HAP-1 (cell line): Measurements from ENCODE around the gene SCARB1.

Source experiments
- DNase-seq, 2 experiments: peaks; one replicate each; pipeline ENCODE4 v3.0.0-alpha.2; 2016 to 2020; ENCODE audit warnings: low spot score in 2 of 2
- H3K27me3 ChIP-seq: fragments of 250-450 bp; sonication (Bioruptor Pico); 2 replicates; pipeline ENCODE4 v1.5.1; 2020; ENCODE audit warnings: low read depth, mild to moderate bottlenecking, moderate library complexity
- H3K36me3 ChIP-seq: fragments of 250-450 bp; sonication (Bioruptor Pico); replicated peaks from 2 replicates; pipeline ENCODE4 v1.5.1; 2020; ENCODE audit warnings: mild to moderate bottlenecking
- H3K4me1 ChIP-seq: fragments of 250-450 bp; sonication (Bioruptor Pico); 2 replicates; pipeline ENCODE4 v1.5.1; 2020; ENCODE audit warnings: mild to moderate bottlenecking
- H3K4me3 ChIP-seq: fragments of 250-450 bp; sonication (Bioruptor Pico); 2 replicates; pipeline ENCODE4 v1.5.1; 2020; ENCODE audit warnings: mild to moderate bottlenecking, moderate library complexity
- H3K9me3 ChIP-seq: fragments of 250-450 bp; sonication (Bioruptor Pico); 2 replicates; pipeline ENCODE4 v1.5.1; 2020; ENCODE audit warnings: mild to moderate bottlenecking, moderate library complexity
- in situ Hi-C: fragments of 300-500 bp; cut with MboI; formaldehyde crosslinking; loops from 3 replicates; pipeline ENCODE4 v1.14.3; 2020; ENCODE audit warnings: low sequenced_read_pairs, inconsistent platforms, mixed read lengths

Gene SCARB1

GRCh38 chr12:124862768-124863415 is 772 bp downstream of the SCARB1 start:
- in situ Hi-C loops: no loop called here
- peaks cover 39% of the 10 kb centered on the region for H3K36me3 ChIP-seq
- DNase-seq: peak; percentile 26 to 61
- no peaks in the 10 kb centered on the region for H3K27me3 ChIP-seq
- peaks cover 4% of the 10 kb centered on the region; the same call in 1 of the 2 replicates for H3K9me3 ChIP-seq
- H3K4me3 ChIP-seq: peak overlapping the region; percentile 64
- peaks cover 24% of the 10 kb centered on the region for H3K4me1 ChIP-seq

DNA sequence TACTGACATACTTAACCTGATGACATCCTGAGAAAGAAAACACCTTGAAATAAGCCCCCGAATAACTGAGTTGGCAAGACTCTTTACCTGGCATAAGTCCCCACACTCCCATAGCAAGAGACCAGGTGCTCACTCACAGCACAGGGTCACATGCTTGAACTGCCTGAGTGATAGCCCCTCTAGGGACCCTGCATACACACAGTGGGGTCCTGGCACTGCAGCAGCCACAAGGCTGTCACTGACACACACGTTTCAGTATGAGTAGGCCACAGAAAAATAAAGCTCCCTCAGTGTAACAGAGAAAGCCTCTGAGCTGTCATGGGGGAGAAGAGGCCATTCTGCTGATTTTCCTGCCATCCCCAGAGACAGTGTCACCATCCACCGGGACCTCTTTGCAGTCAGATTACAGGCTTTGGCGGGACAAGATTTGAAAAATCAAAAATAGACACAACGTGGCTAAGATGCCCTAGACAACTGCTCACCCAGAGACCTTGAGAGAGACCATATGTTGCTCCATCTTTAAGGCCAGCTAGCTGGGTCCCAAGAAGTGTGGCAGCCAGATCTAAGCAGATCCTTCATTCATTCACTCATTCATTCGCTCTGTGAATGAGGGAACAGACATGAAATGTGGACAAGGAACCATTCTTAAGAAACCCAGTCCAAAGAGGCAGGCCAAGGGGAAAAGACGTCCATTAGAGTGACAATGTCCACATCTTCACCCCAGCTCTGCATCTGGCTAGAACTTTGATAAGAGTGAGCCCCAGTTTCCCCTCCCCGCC is 1.6 kb downstream of the SCARB1 start:
- no peak for DNase-seq
- Histone ChIP-seq H3K36me3 (peaks cover 44% of the 10 kb centered on the region), H3K4me1 (peaks cover 24% of the 10 kb centered on the region), H3K27me3 (no peaks in the 10 kb centered on the region), H3K4me3 (peak overlapping the region; percentile 64), H3K9me3 (peaks cover 4% of the 10 kb centered on the region; the same call in 1 of the 2 replicates)
- in situ Hi-C loops: no loop called here

DNA sequence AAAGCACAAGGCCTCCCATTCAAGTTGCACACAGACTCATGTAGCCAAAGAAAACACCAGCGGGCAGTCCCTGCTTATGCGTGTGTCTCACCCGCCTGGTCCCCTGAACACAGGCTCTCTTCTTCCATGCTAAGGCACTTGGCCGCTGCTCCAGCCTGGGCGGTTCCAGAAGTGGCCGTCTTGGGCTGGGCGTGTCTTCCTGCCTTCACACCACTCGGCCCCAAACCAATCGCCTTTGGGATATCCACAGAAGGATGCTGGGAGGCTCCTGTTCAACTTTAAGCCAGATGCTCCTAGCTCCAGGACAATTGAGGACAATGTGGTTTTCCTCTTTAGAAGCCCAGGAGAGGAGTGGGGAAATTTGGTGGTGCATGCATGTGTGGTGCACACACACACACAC is 2.2 kb downstream of the SCARB1 start:
- DNase-seq: peak; percentile 91 to 93
- Histone ChIP-seq H3K36me3 (peaks cover 50% of the 10 kb centered on the region), H3K4me3 (peak overlapping the region; percentile 64; the same call in 1 of the 2 replicates), H3K27me3 (no peaks in the 10 kb centered on the region), H3K9me3 (peaks cover 4% of the 10 kb centered on the region; the same call in 1 of the 2 replicates), H3K4me1 (peaks cover 24% of the 10 kb centered on the region)
- in situ Hi-C loops: no loop called here

DNA sequence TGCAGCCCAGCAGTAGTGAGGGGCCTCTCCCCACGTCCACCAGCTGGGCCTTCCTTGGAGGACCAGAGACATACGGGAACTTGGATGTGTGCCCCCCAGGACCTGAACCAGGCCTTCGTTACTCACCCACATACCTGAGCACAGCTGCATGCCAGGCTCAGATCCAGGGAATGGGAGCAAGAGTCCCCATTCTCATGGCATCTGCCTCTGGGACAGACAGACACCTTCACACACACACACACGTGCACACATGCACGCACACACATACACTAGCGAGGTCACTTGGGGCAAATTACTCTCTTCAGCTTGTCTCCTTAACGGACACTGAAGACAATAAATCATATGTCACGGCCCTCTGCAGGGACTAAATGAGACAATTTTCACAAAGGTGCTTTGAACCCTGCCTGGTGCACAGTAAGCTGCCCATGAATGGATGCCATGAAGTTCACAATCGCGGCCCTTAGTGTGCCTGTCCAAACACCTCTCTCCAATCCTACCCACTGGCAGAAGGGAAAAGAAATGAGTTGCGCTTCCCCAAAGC is 5.7 kb downstream of the SCARB1 start:
- Histone ChIP-seq H3K36me3 (peaks cover 59% of the 10 kb centered on the region), H3K9me3 (no peaks in the 10 kb centered on the region), H3K27me3 (no peaks in the 10 kb centered on the region), H3K4me3 (no peak overlapping the region), H3K4me1 (peaks cover 18% of the 10 kb centered on the region)
- in situ Hi-C loops: no loop called here
- no peak for DNase-seq

GRCh38 chr12:124856842-124857178 is 6.9 kb downstream of the SCARB1 start:
- DNase-seq: no peak
- Histone ChIP-seq H3K4me1 (peaks cover 10% of the 10 kb centered on the region), H3K9me3 (no peaks in the 10 kb centered on the region), H3K36me3 (peaks cover 57% of the 10 kb centered on the region), H3K27me3 (no peaks in the 10 kb centered on the region), H3K4me3 (no peak overlapping the region)
- in situ Hi-C loops: no loop called here

- in situ Hi-C loops: no loop called here
- peaks cover 54% of the 10 kb centered on the region for H3K36me3 ChIP-seq
These were observed 7.4 kb downstream of the SCARB1 start for GRCh38 chr12:124856132-124856841.

DNA sequence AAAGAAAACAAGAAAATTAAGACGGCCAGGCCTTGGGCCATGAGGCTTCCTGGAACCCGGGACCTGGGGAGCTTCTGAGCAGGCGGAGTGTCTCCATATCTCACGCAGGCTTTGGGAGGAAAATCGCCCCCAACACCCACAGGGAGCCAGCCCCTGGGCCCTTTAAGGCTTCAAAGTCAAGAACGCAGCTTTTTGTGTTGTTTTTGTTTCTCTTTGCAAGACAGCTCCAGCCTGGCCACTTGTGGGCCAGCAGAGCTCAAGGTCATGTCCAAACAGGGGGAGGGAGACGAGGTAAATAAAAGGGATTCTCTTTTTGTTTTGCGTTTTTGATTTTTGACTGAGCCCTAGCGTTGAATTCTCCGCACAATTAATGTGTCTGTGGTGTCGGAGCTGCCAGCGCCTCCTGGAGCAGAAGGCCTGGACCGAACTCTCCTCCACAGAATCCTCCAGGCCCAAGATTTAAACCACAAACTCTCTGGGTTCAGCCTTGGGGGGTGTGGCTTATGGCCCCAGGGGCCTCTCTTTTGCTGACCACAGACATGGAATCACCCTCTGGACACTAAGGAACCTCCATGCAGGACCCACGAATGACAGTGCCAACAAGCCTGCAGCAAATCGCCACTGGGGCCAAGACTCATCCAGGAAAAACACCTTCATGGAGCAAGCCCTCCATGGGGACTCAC is 8.2 kb downstream of the SCARB1 start:
- Histone ChIP-seq H3K36me3 (peaks cover 45% of the 10 kb centered on the region), H3K4me3 (no peak overlapping the region), H3K9me3 (no peaks in the 10 kb centered on the region), H3K27me3 (no peaks in the 10 kb centered on the region), H3K4me1 (no peaks in the 10 kb centered on the region)
- no peak for DNase-seq
- in situ Hi-C loops: no loop called here

More at GRCh38 chr12:124856132-124856841, 7.4 kb downstream of the SCARB1 start:
- Histone ChIP-seq H3K9me3 (no peaks in the 10 kb centered on the region), H3K4me3 (no peak overlapping the region), H3K27me3 (no peaks in the 10 kb centered on the region), H3K4me1 (peaks cover 7% of the 10 kb centered on the region)
- no peak for DNase-seq

- DNase-seq: no peak
- Histone ChIP-seq H3K9me3 (no peaks in the 10 kb centered on the region), H3K36me3 (peaks cover 38% of the 10 kb centered on the region), H3K4me3 (no peak overlapping the region), H3K4me1 (no peaks in the 10 kb centered on the region), H3K27me3 (no peaks in the 10 kb centered on the region)
- in situ Hi-C loops: no loop called here
These were observed 9.0 kb downstream of the SCARB1 start for GRCh38 chr12:124854637-124855184.

- Histone ChIP-seq H3K36me3 (peaks cover 31% of the 10 kb centered on the region), H3K4me3 (no peak overlapping the region), H3K9me3 (no peaks in the 10 kb centered on the region), H3K4me1 (no peaks in the 10 kb centered on the region), H3K27me3 (no peaks in the 10 kb centered on the region)
- no peak for DNase-seq
- in situ Hi-C loops: no loop called here
These were observed 9.7 kb downstream of the SCARB1 start for GRCh38 chr12:124853781-124854636.

DNA sequence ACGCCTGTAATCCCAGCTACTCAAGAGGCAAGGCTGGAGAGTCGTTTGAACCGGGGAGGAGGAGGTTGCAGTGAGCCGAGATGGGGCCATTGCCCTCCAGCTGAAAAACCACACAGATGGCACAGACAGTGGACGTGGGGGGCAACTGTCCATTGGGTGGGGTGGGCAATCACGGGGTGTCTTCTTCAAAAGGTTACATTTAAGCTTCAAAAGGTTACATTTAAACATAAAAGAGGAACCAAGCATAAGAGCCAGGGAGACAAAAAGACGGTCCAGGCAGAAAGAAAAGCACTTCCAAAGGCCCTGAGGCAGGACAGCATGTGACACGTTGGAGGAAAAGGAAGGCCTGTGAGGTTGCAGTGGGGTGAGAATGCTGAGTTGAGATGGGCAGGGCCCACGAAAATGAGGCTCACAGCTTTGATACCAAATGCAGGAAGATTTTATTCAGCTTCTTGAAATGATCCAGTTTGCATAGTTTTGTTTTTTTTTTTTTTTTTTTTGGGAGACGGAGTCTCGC is 10.7 kb downstream of the SCARB1 start:
- Histone ChIP-seq H3K36me3 (peaks cover 28% of the 10 kb centered on the region), H3K4me3 (no peak overlapping the region), H3K9me3 (no peaks in the 10 kb centered on the region), H3K4me1 (no peaks in the 10 kb centered on the region), H3K27me3 (no peaks in the 10 kb centered on the region)
- in situ Hi-C loops: no loop called here
- DNase-seq: no peak

- H3K4me1 ChIP-seq: no peaks in the 10 kb centered on the region
- peaks cover 28% of the 10 kb centered on the region for H3K36me3 ChIP-seq
- no peaks in the 10 kb centered on the region for H3K27me3 ChIP-seq
- DNase-seq: no peak
- H3K9me3 ChIP-seq: no peaks in the 10 kb centered on the region
- in situ Hi-C loops: no loop called here
- H3K4me3 ChIP-seq: no peak overlapping the region
These were observed 11.3 kb downstream of the SCARB1 start for GRCh38 chr12:124852329-124852831.

- Histone ChIP-seq H3K27me3 (no peaks in the 10 kb centered on the region), H3K4me1 (no peaks in the 10 kb centered on the region), H3K4me3 (no peak overlapping the region), H3K36me3 (peaks cover 21% of the 10 kb centered on the region), H3K9me3 (no peaks in the 10 kb centered on the region)
- in situ Hi-C loops: no loop called here
- DNase-seq: no peak
These were observed 12.3 kb downstream of the SCARB1 start for GRCh38 chr12:124851342-124851741.
